Lung (tissue), 12 donors: Measurements from ENCODE around the gene KRT75. TPM values are rescaled to one million over a fixed set of nuclear protein-coding genes. Genes with fewer than 3 reads are reported as not detected.

Experiments
- ATAC-seq: fragments of 200-7000 bp; cut with Tn5 transposase; one replicate; pipeline ENCODE4 v1.9.1; 2020; ENCODE audit warnings: moderate number of reproducible peaks; ENCODE audit not compliant: insufficient read depth, low FRiP score
- DNase-seq, 3 donors: peaks; one replicate each; pipeline ENCODE4 v3.0.0-alpha.2; 2013 to 2017
- H3K27ac ChIP-seq, 2 donors: one replicate each; pipeline ENCODE4 v1.5.1; 2013; ENCODE audit warnings: mild to moderate bottlenecking in 2 of 2, moderate library complexity in 2 of 2, control low read depth in 1 of 2, inconsistent platforms in 1 of 2, low read depth in 1 of 2, low read length in 1 of 2
- H3K27me3 ChIP-seq, 3 donors: one replicate each; pipeline ENCODE4 v1.5.1; 2013; ENCODE audit warnings: low read length in 2 of 3; ENCODE audit not compliant: control insufficient read depth in 3 of 3, insufficient read depth in 3 of 3
- H3K36me3 ChIP-seq, 4 donors: one replicate each; pipeline ENCODE4 v1.5.1; 2013; ENCODE audit warnings: low read length in 4 of 4, mild to moderate bottlenecking in 1 of 4, moderate library complexity in 1 of 4; ENCODE audit not compliant: control insufficient read depth in 4 of 4, insufficient read depth in 4 of 4
- H3K4me1 ChIP-seq, 5 donors: one replicate each; pipeline ENCODE4 v1.5.1; 2013; ENCODE audit warnings: low read length in 5 of 5, mild to moderate bottlenecking in 2 of 5, moderate library complexity in 1 of 5; ENCODE audit not compliant: control insufficient read depth in 5 of 5, insufficient read depth in 5 of 5
- H3K4me3 ChIP-seq: one replicate; pipeline ENCODE4 v1.5.1; 2013; ENCODE audit warnings: mild to moderate bottlenecking, control low read depth, moderate library complexity
- H3K9ac ChIP-seq, 2 donors: one replicate each; pipeline ENCODE4 v1.5.1; 2013; ENCODE audit warnings: low read length in 2 of 2, control low read depth in 1 of 2; ENCODE audit not compliant: insufficient read depth in 1 of 2
- H3K9me3 ChIP-seq, 4 donors: one replicate each; pipeline ENCODE4 v1.5.1; 2013; ENCODE audit warnings: low read length in 3 of 4, mild to moderate bottlenecking in 1 of 4, moderate library complexity in 1 of 4; ENCODE audit not compliant: control insufficient read depth in 4 of 4, insufficient read depth in 3 of 4
- WGBS, 2 donors: extraction: QIAGEN DNeasy Blood & Tissue Kit; methylation state at CpG; one replicate each; pipeline ENCODE4 v1.1.7; 2013; 5-methylcytosine and 5-hydroxymethylcytosine counted together
- polyA plus RNA-seq, 2 donors: library from polyadenylated mRNA; stranded (reverse); fragments of 200-250 nt; gene quantifications; one replicate each; pipeline ENCODE4 v1.2.1, GENCODE V29; 2013
- total RNA-seq, 2 donors: library from RNA; depleted of rRNA in 1 of 2; stranded (reverse); fragments of >200 nt in 1 of 2; gene quantifications; one replicate each; pipeline ENCODE4 v1.2.1, GENCODE V29; 2014 to 2021
- TF ChIP-seq, protein P1 (sequence below): IDR thresholded peaks from 2 replicates; pipeline ENCODE4 v1.5.1; 2012; ENCODE audit warnings: mild to moderate bottlenecking; ENCODE audit errors: control extremely low read depth, extremely low read depth
- donor health status: control.
- donor health status: control.
- donor health status: Bipolar disorder and iron deficiency.
- donor health status: healthy.
- donor health status: DM: yes; HTN: yes; CAD: no.

Gene KRT75
- total and polyA plus RNA-seq, 4 donors: 0.01 TPM; not detected in 3

GRCh38 chr12:52441320-52441911 lies 7.2 kb upstream of the KRT75 start:
- DNase-seq (no peak), ATAC-seq (no peak)
- Histone ChIP-seq H3K27me3 (peaks cover 0 to 3% (median 0%) of the 10 kb centered on the region in 3 donors), H3K36me3 (no peaks in the 10 kb centered on the region), H3K9ac (no peak overlapping the region), H3K9me3 (no peaks in the 10 kb centered on the region), H3K27ac (no peak overlapping the region), H3K4me3 (no peak overlapping the region), H3K4me1 (peaks cover 0 to 4% (median 0%) of the 10 kb centered on the region in 5 donors)
- WGBS, 2 donors: 55 to 70% methylated on average over 9 of the region's 9 CpGs
- TF ChIP-seq, protein P1, sequence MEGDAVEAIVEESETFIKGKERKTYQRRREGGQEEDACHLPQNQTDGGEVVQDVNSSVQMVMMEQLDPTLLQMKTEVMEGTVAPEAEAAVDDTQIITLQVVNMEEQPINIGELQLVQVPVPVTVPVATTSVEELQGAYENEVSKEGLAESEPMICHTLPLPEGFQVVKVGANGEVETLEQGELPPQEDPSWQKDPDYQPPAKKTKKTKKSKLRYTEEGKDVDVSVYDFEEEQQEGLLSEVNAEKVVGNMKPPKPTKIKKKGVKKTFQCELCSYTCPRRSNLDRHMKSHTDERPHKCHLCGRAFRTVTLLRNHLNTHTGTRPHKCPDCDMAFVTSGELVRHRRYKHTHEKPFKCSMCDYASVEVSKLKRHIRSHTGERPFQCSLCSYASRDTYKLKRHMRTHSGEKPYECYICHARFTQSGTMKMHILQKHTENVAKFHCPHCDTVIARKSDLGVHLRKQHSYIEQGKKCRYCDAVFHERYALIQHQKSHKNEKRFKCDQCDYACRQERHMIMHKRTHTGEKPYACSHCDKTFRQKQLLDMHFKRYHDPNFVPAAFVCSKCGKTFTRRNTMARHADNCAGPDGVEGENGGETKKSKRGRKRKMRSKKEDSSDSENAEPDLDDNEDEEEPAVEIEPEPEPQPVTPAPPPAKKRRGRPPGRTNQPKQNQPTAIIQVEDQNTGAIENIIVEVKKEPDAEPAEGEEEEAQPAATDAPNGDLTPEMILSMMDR: no peak

- H3K27ac ChIP-seq: no peak overlapping the region
- peaks cover 0 to 7% (median 0%) of the 10 kb centered on the region in 5 donors for H3K4me1 ChIP-seq
- 83 to 87% methylated on average over 5 of the region's 5 CpGs for WGBS, 2 donors
- H3K4me3 ChIP-seq: no peak overlapping the region
- H3K9ac ChIP-seq: no peak overlapping the region
- H3K9me3 ChIP-seq: no peaks in the 10 kb centered on the region
- peaks cover 0 to 3% (median 0%) of the 10 kb centered on the region in 3 donors for H3K27me3 ChIP-seq
- TF ChIP-seq, protein P1: no peak
- no peak for DNase-seq
- no peaks in the 10 kb centered on the region for H3K36me3 ChIP-seq
- ATAC-seq: no peak
Observed at GRCh38 chr12:52440821-52441319, 6.7 kb upstream of the KRT75 start.

- H3K9ac ChIP-seq: no peak overlapping the region
- no peak for DNase-seq
- no peak overlapping the region for H3K27ac ChIP-seq
- H3K27me3 ChIP-seq: peaks cover 0 to 3% (median under 1%) of the 10 kb centered on the region in 3 donors
- TF ChIP-seq, protein P1: no peak
- no peaks in the 10 kb centered on the region for H3K9me3 ChIP-seq
- no peaks in the 10 kb centered on the region for H3K36me3 ChIP-seq
- WGBS, 2 donors: 61 to 62% methylated on average over 2 of the region's 2 CpGs
- H3K4me3 ChIP-seq: no peak overlapping the region
- ATAC-seq: no peak
- H3K4me1 ChIP-seq: peaks cover 0 to 7% (median 0%) of the 10 kb centered on the region in 5 donors
Observed at GRCh38 chr12:52439845-52440244, 5.7 kb upstream of the KRT75 start.
